Naive thymus-derived CD8-positive, alpha-beta T cell (primary cell): Measurements from ENCODE around the gene MAP2K5. TPM values are rescaled to one million over a fixed set of nuclear protein-coding genes. Genes with fewer than 3 reads are reported as not detected.
A peak's percentile ranks its signal among the peaks of the same experiment; 100 is the strongest.

ENCODE experiments used
- ATAC-seq, 2 donors: fragments of 150-1000 bp; cut with Tn5 transposase in 1 of 2; sonication (Bioruptor Pico), chemical (Tn5 transposase) in 1 of 2; 1 replicate in 1 of 2; 2 replicates in 1 of 2; pipeline ENCODE4 v1.10.0; 2021; ENCODE audit warnings: mild to moderate bottlenecking in 2 of 2, moderate library complexity in 2 of 2
- POLR2A ChIA-PET: fragments of 350-600 bp; sonication (Branson Sonifier 250); formaldehyde crosslinking; loops from one replicate; lab custom pipeline; 2021; ENCODE audit warnings: antibody characterized with exemption; lab: Charles Lee
- DNase-seq, 10 donors: peaks; one replicate each; pipeline versions ENCODE4 v3.0.0 to v3.0.0-alpha.2; 2020 to 2022
- H3K27ac Mint-ChIP-seq, 10 donors: one replicate each; pipeline ENCODE4 v1.8.0; 2020 to 2022; ENCODE audit warnings: mild to moderate bottlenecking in 10 of 10, mixed read lengths in 10 of 10, moderate library complexity in 4 of 10, inconsistent platforms in 1 of 10
- H3K27me3 Mint-ChIP-seq, 5 donors: one replicate each; pipeline ENCODE4 v1.8.0; 2021 to 2022; ENCODE audit warnings: mixed read lengths in 5 of 5
- H3K36me3 Mint-ChIP-seq, 3 donors: one replicate each; pipeline ENCODE4 v1.8.0; 2020 to 2022; ENCODE audit warnings: mixed read lengths in 3 of 3, mild to moderate bottlenecking in 2 of 3, inconsistent platforms in 1 of 3
- H3K4me1 Mint-ChIP-seq, 4 donors: one replicate each; pipeline ENCODE4 v1.8.0; 2021 to 2022; ENCODE audit warnings: mixed read lengths in 4 of 4
- H3K4me3 Mint-ChIP-seq, 10 donors: one replicate each; pipeline ENCODE4 v1.8.0; 2020 to 2022; ENCODE audit warnings: mild to moderate bottlenecking in 10 of 10, mixed read lengths in 10 of 10, moderate library complexity in 6 of 10, inconsistent platforms in 1 of 10
- H3K9me3 Mint-ChIP-seq, 9 donors: one replicate each; pipeline ENCODE4 v1.8.0; 2020 to 2022; ENCODE audit warnings: mixed read lengths in 9 of 9, mild to moderate bottlenecking in 3 of 9, inconsistent platforms in 1 of 9, moderate library complexity in 1 of 9
- polyA plus RNA-seq, 3 donors: library from polyadenylated mRNA; unstranded; fragments of 300-500 nt; fragmentation: Illumina TruSeq; gene quantifications; one replicate each; pipeline ENCODE4 v1.2.3, GENCODE V29; 2021
- total RNA-seq, 8 experiments: library from RNA in 2 of 8; stranded (reverse) in 2 of 8; gene quantifications; one replicate each; pipeline ENCODE4 v1.2.3 and lab custom pipeline; 2021 to 2026

MAP2K5 gene
- total and polyA plus RNA-seq, 5 experiments from 2014 or later, result 17.8 to 37.6 (median 22.5) TPM

GRCh38 chr15:67839499-67839928 lies 297.0 kb downstream of the MAP2K5 start:
- Mint-ChIP-seq H3K27ac (peak overlapping the region; percentile 96 to 100 (median 98)), H3K4me1 (peaks cover 19 to 48% (median 43%) of the 10 kb centered on the region in 4 donors), H3K36me3 (peaks cover 0 to 4% (median 0%) of the 10 kb centered on the region in 3 donors), H3K4me3 (peak overlapping the region; percentile 91 to 97 (median 96)), H3K9me3 (peaks cover 0 to 4% (median 2%) of the 10 kb centered on the region in 9 donors), H3K27me3 (peaks cover 6 to 22% (median 8%) of the 10 kb centered on the region in 5 donors)
- POLR2A ChIA-PET, result interaction anchor here (0.9 to 3.0 kb wide), 3 partner anchors 56 to 437 kb away, joined by 3 to 11 read pairs (median 9); partner anchors contain the start of genes FEM1B and MAP2K5
- DNase-seq (peak in 6 of 10 donors; percentile 17 to 78 (median 56)), ATAC-seq (peak; percentile 49 to 64)

- peak; percentile 82 to 85 for ATAC-seq
- Mint-ChIP-seq H3K27ac (peak within 1 kb of the TSS; percentile 96 to 100 (median 98)), H3K4me3 (peak within 1 kb of the TSS; percentile 91 to 97 (median 96)), H3K27me3 (peaks cover 4 to 15% (median 7%) of the 10 kb centered on the region in 5 donors), H3K9me3 (peaks cover 0 to 4% (median 2%) of the 10 kb centered on the region in 9 donors), H3K4me1 (peaks cover 17 to 44% (median 38%) of the 10 kb centered on the region in 4 donors), H3K36me3 (peaks cover 0 to 4% (median 0%) of the 10 kb centered on the region in 3 donors)
- DNase-seq, result peak; percentile 91 to 99 (median 96)
- POLR2A ChIA-PET, result interaction anchor here (0.9 to 3.0 kb wide), 9 partner anchors 43 to 438 kb away, joined by 3 to 12 read pairs (median 6); partner anchors contain the start of genes FEM1B, MAP2K5 and PIAS1
Observed at GRCh38 chr15:67839929-67840748, 297.6 kb downstream of the MAP2K5 start, which contains the start of gene RNU6-1. TSS of gene RNU6-1 (minus strand) at chr15:67840045.

DNA sequence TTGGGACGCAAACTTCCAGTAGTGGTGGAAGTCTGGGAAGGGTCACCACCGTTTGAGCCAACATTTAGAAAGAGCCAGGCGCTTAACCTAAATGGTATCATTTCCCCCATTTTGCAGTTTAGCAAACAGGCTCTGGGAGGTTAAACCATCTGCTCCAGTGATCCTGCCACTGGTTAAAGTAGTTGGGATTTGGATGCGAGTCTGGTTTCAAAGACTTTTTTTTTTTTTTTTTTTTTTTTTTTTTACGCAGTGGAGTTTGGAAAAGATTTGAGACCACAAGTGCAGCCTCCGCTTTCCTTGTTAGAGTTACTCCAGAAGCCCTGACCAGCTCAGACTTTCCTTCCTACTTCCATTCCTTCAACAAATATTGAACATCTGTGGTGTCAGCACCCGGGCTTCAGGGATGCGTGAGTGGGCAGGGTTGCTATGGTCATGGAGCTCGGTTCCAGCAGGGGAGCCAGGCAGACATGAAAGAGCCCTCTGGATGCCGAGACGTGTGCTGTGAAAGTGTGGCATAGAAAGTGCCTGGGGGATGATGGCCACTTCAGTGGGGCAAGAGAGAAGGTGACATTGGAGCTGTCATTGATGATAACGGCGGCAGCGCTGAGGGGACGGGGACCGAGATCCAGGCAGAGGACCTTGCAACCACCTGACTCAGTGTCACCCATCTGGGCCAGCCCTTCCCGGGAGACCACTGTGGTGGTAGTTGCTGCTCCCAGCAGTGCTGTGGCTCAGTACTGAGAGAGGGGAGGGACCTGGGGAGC lies 298.4 kb downstream of the MAP2K5 start:
- Mint-ChIP-seq H3K4me3 (peak overlapping the region; percentile 91 to 97 (median 96)), H3K4me1 (peaks cover 16 to 39% (median 32%) of the 10 kb centered on the region in 4 donors), H3K27ac (peak overlapping the region; percentile 96 to 100 (median 98)), H3K27me3 (peaks cover 2 to 8% (median 6%) of the 10 kb centered on the region in 5 donors), H3K9me3 (peaks cover 0 to 4% (median 2%) of the 10 kb centered on the region in 9 donors), H3K36me3 (peaks cover 0 to 4% (median 0%) of the 10 kb centered on the region in 3 donors)
- DNase-seq, result no peak
- POLR2A ChIA-PET, result interaction anchor here (0.6 to 2.6 kb wide), 9 partner anchors 42 to 437 kb away, joined by 3 to 12 read pairs (median 4); partner anchors contain the start of genes C15orf61, FEM1B, MAP2K5 and PIAS1
- ATAC-seq, result no peak

GRCh38 chr15:67841513-67841762 lies 298.9 kb downstream of the MAP2K5 start:
- ATAC-seq (no peak), DNase-seq (no peak)
- peak overlapping the region; percentile 53 to 100 (median 97) for H3K27ac Mint-ChIP-seq
- POLR2A ChIA-PET, result interaction anchor here (0.6 to 2.6 kb wide), 8 partner anchors 41 to 436 kb away, joined by 3 to 12 read pairs (median 4); partner anchors contain the start of genes C15orf61, FEM1B, MAP2K5 and PIAS1
- peak overlapping the region; percentile 91 to 97 (median 96) for H3K4me3 Mint-ChIP-seq
- peaks cover 0 to 6% (median 1%) of the 10 kb centered on the region in 5 donors for H3K27me3 Mint-ChIP-seq
- H3K36me3 Mint-ChIP-seq, result peaks cover 0 to 4% (median 0%) of the 10 kb centered on the region in 3 donors
- H3K4me1 Mint-ChIP-seq, result peaks cover 15 to 34% (median 27%) of the 10 kb centered on the region in 4 donors
- peaks cover 0 to 4% (median 2%) of the 10 kb centered on the region in 9 donors for H3K9me3 Mint-ChIP-seq

DNA sequence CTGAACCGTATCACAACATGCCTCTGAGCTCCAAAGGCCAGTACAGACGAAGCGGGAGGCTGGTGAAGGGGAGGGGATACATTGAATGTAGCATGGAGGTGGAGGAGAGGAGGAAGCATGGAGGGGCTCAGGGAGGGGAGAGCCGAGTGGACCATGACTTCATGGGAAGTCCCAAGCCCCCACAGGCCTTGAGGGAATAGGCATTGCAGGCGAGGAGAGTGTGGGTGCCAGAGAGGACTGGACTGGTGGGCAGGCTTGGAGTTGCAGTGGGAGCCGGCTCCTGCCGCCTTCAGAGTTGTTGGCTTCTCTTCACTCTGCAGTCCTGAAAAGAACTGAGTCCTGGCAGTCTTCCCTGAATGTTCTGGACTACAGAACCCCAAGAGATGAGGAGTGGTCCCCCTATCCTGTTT lies 300.6 kb downstream of the MAP2K5 start:
- no peak for DNase-seq
- POLR2A ChIA-PET, result no interaction called here
- no peak overlapping the region for H3K4me3 Mint-ChIP-seq
- ATAC-seq, result no peak
- H3K27me3 Mint-ChIP-seq, result peaks cover 0 to 6% (median 0%) of the 10 kb centered on the region in 5 donors
- peaks cover 0 to 4% (median 0%) of the 10 kb centered on the region in 3 donors for H3K36me3 Mint-ChIP-seq
- peaks cover 0 to 4% (median 2%) of the 10 kb centered on the region in 9 donors for H3K9me3 Mint-ChIP-seq
- no peak overlapping the region for H3K27ac Mint-ChIP-seq
- H3K4me1 Mint-ChIP-seq, result peaks cover 14 to 27% (median 25%) of the 10 kb centered on the region in 4 donors

GRCh38 chr15:67843571-67844387 lies 301.3 kb downstream of the MAP2K5 start:
- peaks cover 0 to 6% (median 0%) of the 10 kb centered on the region in 5 donors for H3K27me3 Mint-ChIP-seq
- POLR2A ChIA-PET, result no interaction called here
- no peak for ATAC-seq
- H3K36me3 Mint-ChIP-seq, result peaks cover 0 to 4% (median 0%) of the 10 kb centered on the region in 3 donors
- H3K4me1 Mint-ChIP-seq, result peaks cover 12 to 22% (median 19%) of the 10 kb centered on the region in 4 donors
- no peak overlapping the region for H3K4me3 Mint-ChIP-seq
- no peak for DNase-seq
- peak overlapping the region in 1 of 10 donors; percentile 46 for H3K27ac Mint-ChIP-seq
- peaks cover 0 to 4% (median 2%) of the 10 kb centered on the region in 9 donors for H3K9me3 Mint-ChIP-seq

GRCh38 chr15:67845974-67846373 lies 303.5 kb downstream of the MAP2K5 start:
- Mint-ChIP-seq H3K4me1 (peaks cover 3 to 9% (median 6%) of the 10 kb centered on the region in 4 donors), H3K9me3 (no peaks in the 10 kb centered on the region), H3K27me3 (peaks cover 0 to 13% (median 2%) of the 10 kb centered on the region in 5 donors), H3K36me3 (no peaks in the 10 kb centered on the region), H3K4me3 (no peak overlapping the region), H3K27ac (no peak overlapping the region)
- DNase-seq (no peak), ATAC-seq (no peak)
- POLR2A ChIA-PET, result no interaction called here

GRCh38 chr15:67849538-67849937 lies 307.0 kb downstream of the MAP2K5 start:
- no peak for DNase-seq
- Mint-ChIP-seq H3K27ac (no peak overlapping the region), H3K4me1 (peaks cover 0 to 3% (median 0%) of the 10 kb centered on the region in 4 donors), H3K9me3 (peaks cover 0 to 3% (median 0%) of the 10 kb centered on the region in 9 donors), H3K36me3 (no peaks in the 10 kb centered on the region), H3K27me3 (peaks cover 0 to 14% (median 7%) of the 10 kb centered on the region in 5 donors), H3K4me3 (no peak overlapping the region)
- POLR2A ChIA-PET, result no interaction called here
- no peak for ATAC-seq

DNA sequence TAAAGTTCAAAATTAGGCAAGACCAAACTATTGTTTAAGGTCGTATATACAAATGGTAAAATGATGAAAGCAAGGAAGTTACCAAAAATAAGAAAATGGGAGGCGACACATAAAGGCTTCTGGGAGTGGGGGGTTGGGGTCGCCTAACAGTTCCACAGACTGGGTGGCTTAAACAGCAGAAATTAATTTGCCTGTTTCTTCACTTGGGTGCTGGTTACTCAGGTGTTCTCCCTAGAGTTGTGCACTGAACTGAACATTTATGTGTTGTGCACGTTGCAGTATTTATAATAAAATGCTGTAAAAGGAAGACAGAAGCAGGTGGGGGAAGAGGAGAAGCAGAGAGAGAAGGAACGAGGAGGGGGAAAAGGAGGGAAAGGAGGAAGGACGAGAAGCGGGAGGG lies 307.8 kb downstream of the MAP2K5 start:
- H3K9me3 Mint-ChIP-seq, result peaks cover 0 to 3% (median 0%) of the 10 kb centered on the region in 9 donors
- H3K27ac Mint-ChIP-seq, result no peak overlapping the region
- H3K4me3 Mint-ChIP-seq, result no peak overlapping the region
- H3K4me1 Mint-ChIP-seq, result peaks cover 0 to 3% (median 0%) of the 10 kb centered on the region in 4 donors
- no peak for ATAC-seq
- DNase-seq, result no peak
- H3K36me3 Mint-ChIP-seq, result no peaks in the 10 kb centered on the region
- POLR2A ChIA-PET, result no interaction called here
- H3K27me3 Mint-ChIP-seq, result peaks cover 0 to 14% (median 7%) of the 10 kb centered on the region in 5 donors

DNA sequence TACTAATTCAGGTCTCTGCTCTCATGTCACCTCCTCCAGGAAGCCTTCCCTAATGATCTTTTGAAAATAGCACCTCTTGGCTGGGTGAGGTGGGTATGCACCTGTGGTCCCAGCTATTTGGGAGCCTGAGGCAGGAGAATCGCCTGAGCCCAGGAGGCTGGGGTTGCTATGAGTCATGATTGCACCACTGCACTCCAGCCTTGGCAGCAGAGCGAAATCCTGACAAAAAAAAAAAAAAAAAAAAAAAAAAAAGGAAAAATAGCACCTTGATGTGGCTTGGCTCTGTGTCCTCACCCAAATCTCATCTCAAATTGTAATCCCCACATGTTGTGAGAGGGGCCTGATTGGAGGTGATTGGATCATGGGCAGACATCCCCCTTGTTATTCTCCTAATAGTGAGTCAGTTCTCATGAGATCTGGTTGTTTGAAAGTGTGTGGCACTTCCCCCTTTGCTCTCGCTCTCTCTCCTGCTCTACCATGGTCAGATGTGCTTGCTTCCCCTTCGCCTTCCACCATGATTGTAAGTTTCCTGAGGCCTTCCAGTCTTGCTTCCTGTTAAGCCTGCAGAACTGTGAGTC lies 308.6 kb downstream of the MAP2K5 start:
- ATAC-seq (no peak), DNase-seq (no peak)
- POLR2A ChIA-PET, result no interaction called here
- H3K9me3 Mint-ChIP-seq, result peaks cover 0 to 3% (median 0%) of the 10 kb centered on the region in 9 donors
- H3K36me3 Mint-ChIP-seq, result no peaks in the 10 kb centered on the region
- H3K4me3 Mint-ChIP-seq, result no peak overlapping the region
- peaks cover 0 to 14% (median 7%) of the 10 kb centered on the region in 5 donors for H3K27me3 Mint-ChIP-seq
- H3K27ac Mint-ChIP-seq, result peak overlapping the region in 1 of 10 donors; percentile 50
- peaks cover 0 to 3% (median 0%) of the 10 kb centered on the region in 4 donors for H3K4me1 Mint-ChIP-seq

GRCh38 chr15:67852418-67852817 lies 309.9 kb downstream of the MAP2K5 start:
- Mint-ChIP-seq H3K9me3 (peaks cover 0 to 3% (median 0%) of the 10 kb centered on the region in 9 donors), H3K27me3 (peaks cover 0 to 14% (median 7%) of the 10 kb centered on the region in 5 donors), H3K36me3 (no peaks in the 10 kb centered on the region), H3K4me1 (peaks cover 0 to 3% (median 0%) of the 10 kb centered on the region in 4 donors), H3K4me3 (no peak overlapping the region), H3K27ac (no peak overlapping the region)
- DNase-seq, result no peak
- ATAC-seq, result no peak
- POLR2A ChIA-PET, result no interaction called here
